ENCODE measurements around the gene DIP2B.
"Not testable (repeated sequence)": the region's sequence is repeated elsewhere in the genome, so short reads cannot be mapped to it uniquely, and the experiment has no call there.

Gene DIP2B

GRCh38 chr12:50765095-50765911 lies 260.5 kb downstream of the DIP2B start:
- H3K4me3 ChIP-seq (ENCODE audit: low read depth, low read length): peak overlapping the region; percentile 85
- TF ChIP-seq CTCF (IDR thresholded peaks at IDR 0.05; ENCODE audit: low read depth, low read length, missing control alignments): peak; percentile 66
- peak; percentile 45 for DNase-seq (ENCODE audit: low read depth)

GRCh38 chr12:50768391-50768790 lies 263.6 kb downstream of the DIP2B start:
- DNase-seq (ENCODE audit: low read depth): no peak
- no peak for TF ChIP-seq CTCF (IDR thresholded peaks at IDR 0.05; ENCODE audit: low read depth, low read length, missing control alignments)
- no peak overlapping the region for H3K4me3 ChIP-seq (ENCODE audit: low read depth, low read length)

- not testable (repeated sequence) for H3K4me3 ChIP-seq (ENCODE audit: low read depth, low read length); DNase-seq (ENCODE audit: low read depth)
Measured at GRCh38 chr12:50768813-50769212, 264.0 kb downstream of the DIP2B start.

GRCh38 chr12:50771409-50771808 lies 266.6 kb downstream of the DIP2B start:
- no peak for TF ChIP-seq CTCF (IDR thresholded peaks at IDR 0.05; ENCODE audit: low read depth, low read length, missing control alignments)
- DNase-seq (ENCODE audit: low read depth): no peak

GRCh38 chr12:50772470-50772869 lies 267.7 kb downstream of the DIP2B start:
- TF ChIP-seq CTCF (IDR thresholded peaks at IDR 0.05; ENCODE audit: low read depth, low read length, missing control alignments): no peak
- no peak for DNase-seq (ENCODE audit: low read depth)
- no peak overlapping the region for H3K4me3 ChIP-seq (ENCODE audit: low read depth, low read length)

More at GRCh38 chr12:50771409-50771808, 266.6 kb downstream of the DIP2B start:
- H3K4me3 ChIP-seq (ENCODE audit: low read depth, low read length): no peak overlapping the region

- no peak for TF ChIP-seq CTCF (IDR thresholded peaks at IDR 0.05; ENCODE audit: low read depth, low read length, missing control alignments)
- DNase-seq (ENCODE audit: low read depth): no peak
- no peak overlapping the region for H3K4me3 ChIP-seq (ENCODE audit: low read depth, low read length)
Measured at GRCh38 chr12:50772877-50773276, 268.1 kb downstream of the DIP2B start.

GRCh38 chr12:50775251-50775650 lies 270.5 kb downstream of the DIP2B start:
- no peak for DNase-seq (ENCODE audit: low read depth)
- H3K4me3 ChIP-seq (ENCODE audit: low read depth, low read length): no peak overlapping the region
- no peak for TF ChIP-seq CTCF (IDR thresholded peaks at IDR 0.05; ENCODE audit: low read depth, low read length, missing control alignments)

Data from GM12864 (cell line).